Chondrocyte (in vitro differentiated cells): ENCODE data around the gene DCPS. TPM values are rescaled to one million over a fixed set of nuclear protein-coding genes. Genes with fewer than 3 reads are reported as not detected.
"Not testable (repeated sequence)": the region's sequence is repeated elsewhere in the genome, so short reads cannot be mapped to it uniquely, and the experiment has no call there.

Experiments
- DNase-seq: peaks from one replicate; pipeline ENCODE4 v3.0.0; 2021; ENCODE audit warnings: mixed read lengths, low spot score
- H3K27ac Mint-ChIP-seq: one replicate; pipeline ENCODE4 v1.8.0; 2021; ENCODE audit warnings: mild to moderate bottlenecking, moderate library complexity, mixed read lengths; ENCODE audit not compliant: unreplicated experiment
- H3K27me3 Mint-ChIP-seq: 2 replicates; pipeline ENCODE4 v1.8.0; 2021; ENCODE audit warnings: low read depth, mixed read lengths
- H3K36me3 Mint-ChIP-seq: 2 replicates; pipeline ENCODE4 v1.8.0; 2021; ENCODE audit warnings: low read depth, mixed read lengths
- H3K4me1 Mint-ChIP-seq: 2 replicates; pipeline ENCODE4 v1.8.0; 2021; ENCODE audit warnings: low read depth, mild to moderate bottlenecking, mixed read lengths
- H3K4me3 Mint-ChIP-seq: one replicate; pipeline ENCODE4 v1.8.0; 2021; ENCODE audit warnings: mild to moderate bottlenecking, moderate library complexity, mixed read lengths; ENCODE audit not compliant: unreplicated experiment
- H3K9me3 Mint-ChIP-seq: 2 replicates; pipeline ENCODE4 v1.8.0; 2021; ENCODE audit warnings: low read depth, mixed read lengths
- total RNA-seq: library from RNA; stranded (reverse); gene quantifications from 3 replicates; pipeline ENCODE4 v1.2.1, GENCODE V29; 2021
- TF ChIP-seq, protein P1 (sequence below): fragments of 200-600 bp; sonication (generic); IDR thresholded peaks from 2 replicates; pipeline ENCODE4 v1.5.0; 2021; ENCODE audit warnings: antibody characterized with exemption, mild to moderate bottlenecking, moderate library complexity

Gene DCPS
- total RNA-seq, 1 donor from 2014 or later = 12.4 TPM

DNA sequence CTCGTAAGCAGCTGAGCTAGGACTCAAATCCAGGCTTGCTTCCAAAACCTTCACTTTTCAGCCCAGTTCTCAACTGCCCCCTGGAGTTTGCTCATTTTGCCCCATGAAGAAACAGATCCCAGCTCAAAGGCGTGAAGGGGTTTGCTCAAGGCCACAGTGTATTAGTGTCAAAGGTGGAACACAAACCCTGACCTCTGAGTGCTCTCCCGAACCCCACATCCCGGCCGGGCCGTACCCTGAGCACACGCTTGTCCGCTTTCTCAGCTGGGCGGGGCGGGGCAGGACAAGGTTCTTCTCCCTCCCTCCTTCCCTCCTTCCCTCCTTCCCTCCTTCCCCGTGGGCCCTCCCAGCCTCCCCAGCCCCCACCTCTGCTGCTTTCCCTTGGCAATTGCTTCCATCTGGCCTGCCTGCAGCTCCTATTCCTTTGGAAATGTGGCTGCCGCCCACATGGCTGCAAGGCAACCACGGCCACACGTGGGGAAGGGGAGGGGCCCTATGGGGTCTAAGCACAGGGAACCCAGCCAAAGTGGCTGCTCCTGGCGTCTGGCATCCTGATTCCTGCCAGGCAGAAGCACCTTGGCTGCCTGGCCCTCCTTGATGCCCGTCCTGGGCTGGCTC lies 55.7 kb downstream of the DCPS start:
- Mint-ChIP-seq H3K4me1 (peaks cover 72% of the 10 kb centered on the region), H3K27me3 (no peaks in the 10 kb centered on the region), H3K4me3 (no peak overlapping the region), H3K9me3 (no peaks in the 10 kb centered on the region), H3K27ac (peak overlapping the region; percentile 66), H3K36me3 (no peaks in the 10 kb centered on the region)
- peak; percentile 88 for DNase-seq
- TF ChIP-seq, protein P1, sequence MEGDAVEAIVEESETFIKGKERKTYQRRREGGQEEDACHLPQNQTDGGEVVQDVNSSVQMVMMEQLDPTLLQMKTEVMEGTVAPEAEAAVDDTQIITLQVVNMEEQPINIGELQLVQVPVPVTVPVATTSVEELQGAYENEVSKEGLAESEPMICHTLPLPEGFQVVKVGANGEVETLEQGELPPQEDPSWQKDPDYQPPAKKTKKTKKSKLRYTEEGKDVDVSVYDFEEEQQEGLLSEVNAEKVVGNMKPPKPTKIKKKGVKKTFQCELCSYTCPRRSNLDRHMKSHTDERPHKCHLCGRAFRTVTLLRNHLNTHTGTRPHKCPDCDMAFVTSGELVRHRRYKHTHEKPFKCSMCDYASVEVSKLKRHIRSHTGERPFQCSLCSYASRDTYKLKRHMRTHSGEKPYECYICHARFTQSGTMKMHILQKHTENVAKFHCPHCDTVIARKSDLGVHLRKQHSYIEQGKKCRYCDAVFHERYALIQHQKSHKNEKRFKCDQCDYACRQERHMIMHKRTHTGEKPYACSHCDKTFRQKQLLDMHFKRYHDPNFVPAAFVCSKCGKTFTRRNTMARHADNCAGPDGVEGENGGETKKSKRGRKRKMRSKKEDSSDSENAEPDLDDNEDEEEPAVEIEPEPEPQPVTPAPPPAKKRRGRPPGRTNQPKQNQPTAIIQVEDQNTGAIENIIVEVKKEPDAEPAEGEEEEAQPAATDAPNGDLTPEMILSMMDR = peak; percentile 66

DNA sequence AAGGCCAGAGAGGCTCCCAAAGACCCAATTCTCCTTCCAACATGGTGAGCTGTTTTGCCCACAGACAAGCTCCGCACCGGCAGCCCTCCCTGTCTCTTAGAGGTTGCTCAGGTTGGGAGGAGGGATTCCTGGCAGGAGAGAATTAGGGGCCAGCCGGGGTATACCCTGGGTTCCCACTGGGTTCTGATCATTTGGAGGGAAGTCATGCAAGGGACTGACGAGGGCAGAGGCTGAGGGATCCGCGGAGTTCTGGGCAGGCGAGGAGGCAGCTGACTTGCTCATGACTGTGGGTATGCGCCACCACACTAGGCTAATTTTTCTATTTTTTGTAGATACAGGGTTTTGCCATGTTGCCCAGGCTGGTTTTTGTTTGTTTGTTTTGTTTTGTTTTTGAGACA lies 56.2 kb downstream of the DCPS start:
- TF ChIP-seq, protein P1 = no peak
- H3K4me3 Mint-ChIP-seq = no peak overlapping the region

DNA sequence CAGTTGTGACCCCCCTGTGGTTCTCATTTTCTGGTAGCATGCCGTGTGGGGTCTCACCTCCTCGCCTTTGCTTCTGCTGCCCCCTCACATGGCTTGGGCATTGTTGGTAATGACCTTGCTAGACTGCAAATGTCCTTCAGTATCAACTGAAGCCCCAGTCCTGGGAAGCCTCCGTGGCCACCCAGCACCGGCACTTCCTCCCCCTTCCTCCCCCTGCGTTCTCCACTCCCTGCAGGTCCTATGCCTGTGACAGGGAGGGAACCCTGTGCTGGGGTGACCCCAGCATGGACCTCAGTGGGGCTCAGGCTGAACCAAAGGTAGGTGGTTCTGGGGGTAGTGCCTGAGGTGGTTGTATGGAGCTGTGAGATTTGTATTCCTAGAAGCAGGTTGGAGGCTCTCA lies 57.5 kb downstream of the DCPS start:
- Mint-ChIP-seq H3K4me3 (no peak overlapping the region), H3K4me1 (peaks cover 68% of the 10 kb centered on the region), H3K36me3 (no peaks in the 10 kb centered on the region), H3K27me3 (no peaks in the 10 kb centered on the region), H3K27ac (no peak overlapping the region), H3K9me3 (no peaks in the 10 kb centered on the region)
- DNase-seq = peak; percentile 76
- TF ChIP-seq, protein P1 = no peak

More for the DNA sequence above, 56.2 kb downstream of the DCPS start:
- Mint-ChIP-seq H3K4me1 (peaks cover 67% of the 10 kb centered on the region), H3K36me3 (no peaks in the 10 kb centered on the region), H3K27me3 (no peaks in the 10 kb centered on the region), H3K9me3 (no peaks in the 10 kb centered on the region), H3K27ac (peak overlapping the region; percentile 36)
- no peak for DNase-seq

DNA sequence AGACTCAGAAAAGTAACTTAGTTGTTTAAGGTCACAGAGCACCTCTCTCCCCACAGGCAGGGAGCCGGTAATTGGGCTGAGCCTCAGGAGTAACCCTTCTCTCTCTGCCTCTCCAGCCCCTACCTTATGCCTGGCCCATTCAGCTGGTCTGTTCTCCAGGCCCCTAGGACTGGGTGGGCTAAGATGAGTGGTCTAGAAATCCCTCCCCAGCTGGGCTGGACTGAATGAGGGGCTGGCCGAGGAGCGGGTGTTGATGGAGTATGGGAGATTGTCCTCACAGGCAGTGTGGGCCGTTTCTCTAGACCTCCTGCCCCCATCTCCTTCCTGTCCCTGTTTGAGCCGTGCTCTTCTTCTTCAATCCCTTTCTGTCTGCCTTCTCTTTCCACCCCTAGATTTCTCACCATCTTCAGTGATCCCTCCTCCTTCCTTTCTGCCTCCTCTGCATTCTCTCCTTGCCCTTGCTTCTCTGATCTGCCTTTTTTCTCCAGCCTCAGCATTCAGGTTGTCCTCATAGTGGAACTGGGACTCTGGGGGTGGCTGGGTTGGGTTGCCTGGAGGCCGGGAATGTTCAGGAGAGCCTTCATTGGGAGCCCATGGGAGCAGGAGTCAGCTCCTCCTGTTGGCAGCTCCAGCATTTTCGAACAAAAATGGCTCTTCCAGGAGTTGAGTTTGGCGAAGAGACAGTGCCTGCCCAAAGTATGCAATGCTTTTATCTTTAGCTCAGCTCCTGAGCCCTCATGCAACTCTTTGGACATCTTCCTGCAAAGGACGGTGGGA lies 59.2 kb downstream of the DCPS start:
- TF ChIP-seq, protein P1 = no peak
- no peak overlapping the region for H3K27ac Mint-ChIP-seq

DNA sequence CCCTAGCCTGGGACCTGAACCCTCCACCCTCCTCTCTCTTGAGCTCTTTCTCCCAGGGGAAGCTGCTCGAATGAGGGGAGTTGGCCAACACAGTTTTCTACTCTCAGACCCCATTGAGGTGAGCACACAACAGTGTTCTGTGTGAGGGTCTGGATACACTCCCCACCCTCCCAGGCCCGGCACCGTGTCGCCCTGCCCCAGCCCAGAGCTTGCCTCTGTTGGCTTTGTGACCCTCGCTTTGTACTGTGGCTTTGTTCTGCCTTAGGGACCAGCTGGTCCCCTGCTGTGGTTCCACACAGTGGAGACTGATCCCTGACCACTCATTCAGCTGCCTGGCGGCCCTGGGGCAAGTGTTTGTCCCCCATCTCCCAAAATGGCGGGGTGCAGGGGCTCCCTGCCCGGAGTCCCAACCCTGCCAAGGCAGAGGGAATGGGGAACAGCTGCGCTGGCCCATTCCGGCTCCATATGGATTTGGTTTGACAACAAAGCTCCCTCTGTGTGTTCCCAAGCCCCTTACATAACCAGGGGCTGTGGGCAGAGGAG lies 59.9 kb downstream of the DCPS start:
- Mint-ChIP-seq H3K36me3 (no peaks in the 10 kb centered on the region), H3K4me1 (peaks cover 54% of the 10 kb centered on the region), H3K4me3 (no peak overlapping the region), H3K27ac (peak overlapping the region; percentile 49), H3K27me3 (no peaks in the 10 kb centered on the region), H3K9me3 (no peaks in the 10 kb centered on the region)
- TF ChIP-seq, protein P1 = no peak
- peak; percentile 80 for DNase-seq

More for the DNA sequence above, 59.2 kb downstream of the DCPS start:
- Mint-ChIP-seq H3K9me3 (no peaks in the 10 kb centered on the region), H3K27me3 (no peaks in the 10 kb centered on the region), H3K36me3 (no peaks in the 10 kb centered on the region), H3K4me3 (no peak overlapping the region), H3K4me1 (peaks cover 61% of the 10 kb centered on the region)
- DNase-seq = peak; percentile 51

DNA sequence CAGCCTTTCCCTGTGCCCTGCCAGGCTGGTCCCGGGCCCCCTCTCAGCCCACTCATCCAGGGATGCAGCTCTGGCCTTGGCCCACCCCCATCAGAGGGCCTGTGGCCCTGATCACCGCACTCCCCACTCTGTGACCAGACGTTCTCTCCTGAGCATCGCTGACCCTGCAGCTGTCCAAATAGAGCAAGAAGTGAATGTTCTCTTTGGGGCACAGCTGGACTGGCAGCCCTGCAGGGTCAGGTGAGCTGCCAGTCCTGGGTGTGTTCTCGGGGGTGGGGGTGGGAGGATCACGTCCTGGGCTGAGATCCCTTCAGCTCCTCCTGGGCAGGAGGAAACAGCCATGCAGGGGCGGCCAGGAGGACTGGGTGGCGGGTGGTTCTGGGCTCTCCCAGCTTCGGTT lies 60.9 kb downstream of the DCPS start:
- not testable (repeated sequence) for H3K27me3 Mint-ChIP-seq

DNA sequence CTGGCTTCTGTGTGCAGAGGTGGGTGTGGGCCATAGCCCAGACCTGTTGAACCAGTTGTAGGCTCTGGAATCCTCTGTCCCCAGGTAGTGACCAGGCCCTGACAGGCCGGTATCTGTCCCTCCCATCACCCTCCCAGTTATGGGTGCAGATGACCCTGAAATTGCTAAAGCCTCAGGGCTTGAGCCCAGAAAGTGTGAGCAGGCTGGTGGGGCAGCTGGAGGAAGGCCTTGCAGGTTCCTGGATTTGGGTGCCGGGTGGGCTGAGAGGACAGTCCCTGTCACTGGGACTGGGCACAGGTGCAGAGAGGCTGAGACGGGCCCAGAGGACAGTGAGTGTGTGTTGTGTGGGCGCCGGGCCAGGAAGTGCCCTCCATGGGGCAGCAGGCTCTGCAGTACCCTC lies 61.6 kb downstream of the DCPS start:
- not testable (repeated sequence) for H3K4me3 Mint-ChIP-seq, H3K27me3 Mint-ChIP-seq, H3K27ac Mint-ChIP-seq, H3K36me3 Mint-ChIP-seq, H3K9me3 Mint-ChIP-seq
- peak; percentile 67 for DNase-seq
- peaks cover 44% of the 10 kb centered on the region for H3K4me1 Mint-ChIP-seq

More for the DNA sequence above, 60.9 kb downstream of the DCPS start:
- peak; percentile 8 for DNase-seq
- H3K27ac Mint-ChIP-seq, H3K36me3 Mint-ChIP-seq, H3K9me3 Mint-ChIP-seq, H3K4me3 Mint-ChIP-seq: not testable (repeated sequence)
- peaks cover 47% of the 10 kb centered on the region for H3K4me1 Mint-ChIP-seq
